OCI-LY1 (cell line): ENCODE measurements around the gene AP1M1.

Source experiments
- CTCF ChIP-seq: fragments of 200-600 bp; sonication (generic), shearing (Covaris generic); IDR thresholded peaks from 2 replicates; pipeline ENCODE4 v1.5.1; 2017; ENCODE audit warnings: mild to moderate bottlenecking, antibody characterized with exemption, low read length, moderate library complexity, mixed read lengths
- EZH2 ChIP-seq: fragments of 200-600 bp; sonication (generic), shearing (Covaris generic); IDR thresholded peaks from 2 replicates; pipeline ENCODE4 v1.8.0; 2017; ENCODE audit warnings: borderline replicate concordance, mixed run types, mild to moderate bottlenecking, antibody characterized with exemption, low read length, moderate library complexity, mixed read lengths

- no peak for TF ChIP-seq CTCF
- TF ChIP-seq EZH2, result no peak
Measured at GRCh38 chr19:16280306-16280705, 82.6 kb downstream of the AP1M1 start.
